ENCODE results near the gene SUPT3H.

The SUPT3H gene

DNA sequence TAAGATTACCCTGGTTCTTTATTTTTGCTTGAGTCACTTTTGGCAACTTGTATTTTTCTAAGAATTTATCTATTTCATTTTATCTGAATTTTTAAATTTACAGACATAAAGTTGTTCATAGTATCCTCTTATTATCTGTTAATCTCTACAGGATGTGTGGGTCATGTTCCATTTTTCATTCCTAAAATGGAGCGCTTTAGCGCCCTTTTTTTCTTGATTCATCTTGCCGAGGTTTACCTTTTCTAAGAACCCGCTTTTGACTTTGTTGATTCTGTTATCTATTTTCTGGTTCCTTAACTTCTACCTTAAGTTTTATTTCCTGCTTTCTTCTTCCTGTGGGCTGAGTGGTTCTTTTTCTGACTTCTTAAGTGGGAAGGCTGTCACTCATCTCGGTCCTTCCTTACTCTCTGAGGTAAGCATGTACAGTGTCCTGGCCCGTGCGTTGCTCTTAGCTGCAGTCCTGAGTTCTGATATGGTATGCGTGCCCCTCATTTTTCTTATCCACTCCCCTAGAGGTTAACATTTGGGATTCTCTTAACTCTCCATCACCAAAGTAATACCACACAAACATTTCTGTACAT is 590.4 kb downstream of the SUPT3H start:
- Histone ChIP-seq H3K4me3 (ENCODE audit: low read length) (no peak overlapping the region), H3K36me3 (ENCODE audit: insufficient read depth, low read depth, low read length) (no peaks in the 10 kb centered on the region), H3K4me1 (ENCODE audit: insufficient read depth, low read length) (no peaks in the 10 kb centered on the region), H3K27ac (ENCODE audit: low read length) (no peak overlapping the region), H3K27me3 (ENCODE audit: insufficient read depth, low read length) (no peaks in the 10 kb centered on the region), H3K9ac (ENCODE audit: low read depth, low read length) (no peak overlapping the region), H3K9me3 (ENCODE audit: insufficient read depth, low read depth, low read length) (no peaks in the 10 kb centered on the region; the same call in 1 of the 2 replicates)

DNA sequence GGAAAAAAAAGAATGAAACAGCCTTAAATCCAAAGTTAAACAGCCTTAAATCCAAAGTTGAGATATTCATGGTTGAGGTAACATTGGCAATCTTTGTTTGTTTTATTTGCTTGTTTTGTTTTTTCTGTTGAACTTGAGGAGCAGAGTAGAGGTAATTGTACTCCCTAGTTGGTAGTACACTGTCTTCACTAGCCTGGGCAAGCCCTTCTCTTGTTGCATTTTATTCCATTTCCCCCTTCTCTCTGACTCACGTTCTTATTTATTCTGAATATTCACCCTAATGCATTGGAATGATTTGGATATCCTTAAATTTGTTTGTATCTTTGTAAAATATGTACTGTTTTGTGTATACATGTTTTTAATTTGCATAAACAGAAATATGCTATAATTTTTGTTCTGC is 592.6 kb downstream of the SUPT3H start:
- Histone ChIP-seq H3K9me3 (ENCODE audit: insufficient read depth, low read depth, low read length) (no peaks in the 10 kb centered on the region; the same call in 1 of the 2 replicates), H3K4me3 (ENCODE audit: low read length) (no peak overlapping the region), H3K9ac (ENCODE audit: low read depth, low read length) (no peak overlapping the region), H3K4me1 (ENCODE audit: insufficient read depth, low read length) (no peaks in the 10 kb centered on the region), H3K27ac (ENCODE audit: low read length) (no peak overlapping the region), H3K36me3 (ENCODE audit: insufficient read depth, low read depth, low read length) (no peaks in the 10 kb centered on the region), H3K27me3 (ENCODE audit: insufficient read depth, low read length) (no peaks in the 10 kb centered on the region)

DNA sequence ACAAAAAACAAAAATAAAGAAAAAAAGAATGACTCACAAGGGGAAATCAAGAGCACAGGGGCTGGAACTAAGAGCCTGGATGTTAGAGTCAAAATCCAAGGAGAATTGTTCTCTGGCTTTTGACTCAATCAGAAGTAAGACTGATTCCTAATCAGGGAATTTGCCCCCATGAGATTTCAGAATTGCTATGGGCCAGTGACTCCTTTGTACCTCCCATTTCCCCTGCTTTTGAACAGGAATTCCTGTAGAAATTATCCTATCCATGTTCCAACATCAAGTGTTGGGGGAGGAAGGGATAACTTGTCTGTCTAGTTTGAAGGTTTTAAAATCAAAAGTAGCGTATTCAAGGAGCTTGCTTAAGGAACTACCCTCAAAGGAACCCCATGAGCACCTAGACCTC is 593.5 kb downstream of the SUPT3H start:
- H3K36me3 ChIP-seq (ENCODE audit: insufficient read depth, low read depth, low read length): no peaks in the 10 kb centered on the region
- H3K27ac ChIP-seq (ENCODE audit: low read length): no peak overlapping the region
- H3K9me3 ChIP-seq (ENCODE audit: insufficient read depth, low read depth, low read length): no peaks in the 10 kb centered on the region; the same call in 1 of the 2 replicates
- peaks cover 6% of the 10 kb centered on the region; the same call in 1 of the 2 replicates for H3K4me1 ChIP-seq (ENCODE audit: insufficient read depth, low read length)
- no peaks in the 10 kb centered on the region for H3K27me3 ChIP-seq (ENCODE audit: insufficient read depth, low read length)
- no peak overlapping the region for H3K9ac ChIP-seq (ENCODE audit: low read depth, low read length)
- no peak overlapping the region for H3K4me3 ChIP-seq (ENCODE audit: low read length)

DNA sequence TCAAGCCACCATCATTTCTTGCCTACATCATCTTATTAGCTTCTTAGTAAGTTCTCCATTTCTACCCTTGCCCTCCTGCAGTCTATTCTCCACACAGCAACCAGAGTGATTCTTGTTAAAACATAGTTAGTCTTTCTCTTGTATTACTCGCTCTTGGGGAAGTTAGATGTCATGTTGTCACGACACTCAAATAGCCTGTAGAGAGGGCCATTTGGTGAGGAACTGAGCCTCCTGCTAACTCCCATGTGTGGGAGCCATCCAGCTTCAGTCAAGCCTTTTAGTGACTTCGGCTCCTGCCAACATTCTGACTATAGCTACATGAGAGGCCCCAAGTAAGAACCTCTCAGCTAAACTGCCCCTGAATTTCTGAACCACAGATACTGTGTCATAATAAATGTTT is 594.8 kb downstream of the SUPT3H start:
- Histone ChIP-seq H3K4me1 (ENCODE audit: insufficient read depth, low read length) (peaks cover 6% of the 10 kb centered on the region; the same call in 1 of the 2 replicates), H3K36me3 (ENCODE audit: insufficient read depth, low read depth, low read length) (no peaks in the 10 kb centered on the region), H3K9ac (ENCODE audit: low read depth, low read length) (no peak overlapping the region), H3K4me3 (ENCODE audit: low read length) (no peak overlapping the region), H3K27me3 (ENCODE audit: insufficient read depth, low read length) (no peaks in the 10 kb centered on the region), H3K9me3 (ENCODE audit: insufficient read depth, low read depth, low read length) (no peaks in the 10 kb centered on the region; the same call in 1 of the 2 replicates), H3K27ac (ENCODE audit: low read length) (no peak overlapping the region)

DNA sequence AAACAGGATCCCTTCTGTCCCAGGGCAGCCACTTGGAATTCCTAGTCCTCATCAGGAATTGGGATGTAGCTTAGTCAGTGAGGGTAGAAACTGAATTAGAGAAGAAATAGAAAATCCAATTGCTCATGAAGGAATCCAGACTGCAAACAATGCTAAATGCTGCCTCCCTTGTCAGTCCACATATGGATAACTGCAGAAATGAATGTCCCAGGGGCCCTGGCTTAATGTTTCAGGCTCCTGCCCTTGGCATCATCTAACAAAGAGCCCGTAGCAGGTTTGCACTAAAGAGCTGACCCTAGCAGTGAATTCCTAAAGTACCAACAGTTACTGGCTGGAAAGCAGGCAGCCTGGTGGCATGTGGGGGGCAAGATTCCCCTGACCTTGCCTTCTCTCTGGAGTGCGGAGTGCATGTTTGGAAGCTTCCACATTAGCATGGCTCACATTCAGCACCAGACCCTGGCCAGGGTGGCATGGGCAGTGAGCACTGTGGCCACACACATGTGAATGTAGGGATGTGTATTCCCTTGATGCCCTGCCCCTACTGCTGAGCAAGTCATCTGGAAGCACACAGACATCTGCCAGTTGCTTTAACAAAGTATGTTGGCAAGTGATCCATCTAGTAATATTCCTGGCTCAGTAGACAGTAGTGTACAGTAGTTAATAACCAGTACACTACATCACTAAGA is 595.7 kb downstream of the SUPT3H start:
- Histone ChIP-seq H3K9ac (ENCODE audit: low read depth, low read length) (no peak overlapping the region), H3K4me3 (ENCODE audit: low read length) (no peak overlapping the region), H3K27me3 (ENCODE audit: insufficient read depth, low read length) (no peaks in the 10 kb centered on the region), H3K4me1 (ENCODE audit: insufficient read depth, low read length) (peaks cover 6% of the 10 kb centered on the region; the same call in 1 of the 2 replicates), H3K9me3 (ENCODE audit: insufficient read depth, low read depth, low read length) (no peaks in the 10 kb centered on the region; the same call in 1 of the 2 replicates), H3K36me3 (ENCODE audit: insufficient read depth, low read depth, low read length) (no peaks in the 10 kb centered on the region), H3K27ac (ENCODE audit: low read length) (no peak overlapping the region)

DNA sequence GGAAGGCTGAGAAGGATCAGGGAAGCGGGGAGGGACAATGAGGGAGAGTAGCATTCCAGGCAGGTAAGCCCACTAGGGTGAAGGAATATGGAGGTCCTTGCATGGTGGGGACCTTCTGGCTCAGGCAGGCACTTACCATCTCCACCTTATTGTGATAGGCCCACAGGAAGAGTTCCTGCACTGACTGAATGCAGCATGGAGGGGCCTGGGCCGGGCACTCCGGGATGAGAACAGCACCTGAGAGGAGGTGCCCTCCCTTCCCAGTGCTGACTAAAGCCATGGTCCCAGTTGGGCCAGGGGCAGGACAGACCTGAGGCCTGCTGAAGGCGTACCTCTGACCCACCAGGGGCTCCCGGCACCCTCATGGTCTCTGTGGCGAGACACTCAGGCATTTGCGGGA is 597.6 kb downstream of the SUPT3H start:
- Histone ChIP-seq H3K9ac (ENCODE audit: low read depth, low read length) (no peak overlapping the region), H3K27me3 (ENCODE audit: insufficient read depth, low read length) (no peaks in the 10 kb centered on the region), H3K4me1 (ENCODE audit: insufficient read depth, low read length) (peaks cover 6% of the 10 kb centered on the region; the same call in 1 of the 2 replicates), H3K27ac (ENCODE audit: low read length) (no peak overlapping the region), H3K4me3 (ENCODE audit: low read length) (no peak overlapping the region), H3K9me3 (ENCODE audit: insufficient read depth, low read depth, low read length) (no peaks in the 10 kb centered on the region; the same call in 1 of the 2 replicates), H3K36me3 (ENCODE audit: insufficient read depth, low read depth, low read length) (no peaks in the 10 kb centered on the region)

DNA sequence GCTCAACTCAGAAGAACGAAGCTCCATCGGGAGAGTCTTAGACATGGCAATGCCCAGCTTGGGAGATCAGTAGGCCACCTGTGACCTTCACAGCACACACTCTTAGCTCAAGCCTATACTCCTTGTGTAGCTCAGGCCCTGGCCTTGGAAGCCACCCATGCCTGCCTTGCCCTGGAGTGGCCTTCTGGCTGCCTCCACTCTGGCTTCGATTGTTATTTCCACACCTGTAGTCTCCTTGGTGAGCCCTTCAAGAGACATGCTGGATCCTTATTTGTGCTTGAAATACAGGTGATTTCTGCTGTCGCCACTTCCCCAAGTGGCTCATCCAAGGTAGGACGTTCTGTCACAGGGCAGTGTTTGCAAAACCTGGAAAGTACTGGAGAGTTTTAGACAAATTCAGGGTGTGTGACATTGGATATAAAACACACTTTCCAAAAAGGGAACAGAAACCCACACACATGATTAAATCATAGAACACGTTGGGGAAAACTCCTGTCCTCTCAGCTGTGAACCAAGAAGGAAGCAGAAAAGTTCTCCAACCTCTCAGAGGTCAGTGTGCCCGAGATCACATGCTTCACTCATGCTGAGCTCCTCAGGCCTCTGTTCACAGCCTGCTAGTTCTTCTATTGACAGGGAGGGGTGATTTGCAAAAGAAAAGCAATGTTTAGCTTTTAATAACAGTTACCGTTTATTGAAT is 598.5 kb downstream of the SUPT3H start:
- no peak overlapping the region for H3K9ac ChIP-seq (ENCODE audit: low read depth, low read length)
- H3K9me3 ChIP-seq (ENCODE audit: insufficient read depth, low read depth, low read length): no peaks in the 10 kb centered on the region; the same call in 1 of the 2 replicates
- no peaks in the 10 kb centered on the region for H3K27me3 ChIP-seq (ENCODE audit: insufficient read depth, low read length)
- H3K36me3 ChIP-seq (ENCODE audit: insufficient read depth, low read depth, low read length): no peaks in the 10 kb centered on the region
- peaks cover 6% of the 10 kb centered on the region; the same call in 1 of the 2 replicates for H3K4me1 ChIP-seq (ENCODE audit: insufficient read depth, low read length)
- H3K27ac ChIP-seq (ENCODE audit: low read length): no peak overlapping the region
- no peak overlapping the region for H3K4me3 ChIP-seq (ENCODE audit: low read length)
